GM06990 (cell line): ENCODE measurements around the gene FBXO31.

Experiments
- DNase-seq: peaks from one replicate; pipeline ENCODE4 v3.0.0-alpha.2; 2011; ENCODE audit not compliant: insufficient read length; ENCODE audit errors: extremely low read depth
- H3K27me3 ChIP-seq: replicated peaks from 2 replicates; pipeline ENCODE4 v1.6.0; 2011; ENCODE audit warnings: low read length; ENCODE audit not compliant: control insufficient read depth, insufficient read depth
- H3K36me3 ChIP-seq: 2 replicates; pipeline ENCODE4 v1.5.1; 2011; ENCODE audit warnings: low read length; ENCODE audit not compliant: control insufficient read depth, insufficient read depth
- H3K4me3 ChIP-seq: replicated peaks from 2 replicates; pipeline ENCODE4 v1.5.1; 2011; ENCODE audit warnings: low read depth, mild to moderate bottlenecking, control low read depth, low read length
- CTCF ChIP-seq: IDR thresholded peaks from 2 replicates; pipeline ENCODE4 v1.5.1; 2011; ENCODE audit warnings: low read length, control low read depth, mild to moderate bottlenecking, inconsistent platforms; ENCODE audit not compliant: insufficient read depth, poor library complexity, severe bottlenecking

Gene FBXO31

GRCh38 chr16:87383505-87384161, at the start of gene FBXO31:
TSS of gene FBXO31 (minus strand) at chr16:87383776. CDS start at chr16:87383744, 32 bp downstream.
- peak within 1 kb of the TSS; percentile 69 for H3K4me3 ChIP-seq
- no peaks in the 10 kb centered on the region for H3K27me3 ChIP-seq
- DNase-seq, result peak; percentile 94
- TF ChIP-seq CTCF, result no peak
- H3K36me3 ChIP-seq, result no peaks in the 10 kb centered on the region

GRCh38 chr16:87432330-87432915, 48.8 kb upstream of the FBXO31 start:
- Histone ChIP-seq H3K27me3 (no peaks in the 10 kb centered on the region; the same call in 1 of the 2 replicates), H3K4me3 (no peak overlapping the region), H3K36me3 (no peaks in the 10 kb centered on the region)
- no peak for DNase-seq
- no peak for TF ChIP-seq CTCF

- no peak for TF ChIP-seq CTCF
- H3K27me3 ChIP-seq, result no peaks in the 10 kb centered on the region; the same call in 1 of the 2 replicates
- DNase-seq, result no peak
- no peaks in the 10 kb centered on the region for H3K36me3 ChIP-seq
- H3K4me3 ChIP-seq, result no peak overlapping the region
Measured at GRCh38 chr16:87431926-87432325, 48.4 kb upstream of the FBXO31 start.

- Histone ChIP-seq H3K36me3 (no peaks in the 10 kb centered on the region), H3K27me3 (no peaks in the 10 kb centered on the region; the same call in 1 of the 2 replicates), H3K4me3 (no peak overlapping the region)
- TF ChIP-seq CTCF, result no peak
- no peak for DNase-seq
Measured at GRCh38 chr16:87426423-87427215, 43.0 kb upstream of the FBXO31 start.

GRCh38 chr16:87425941-87426340, 42.4 kb upstream of the FBXO31 start:
- no peak for TF ChIP-seq CTCF
- no peak overlapping the region for H3K4me3 ChIP-seq
- H3K27me3 ChIP-seq, result no peaks in the 10 kb centered on the region; the same call in 1 of the 2 replicates
- H3K36me3 ChIP-seq, result no peaks in the 10 kb centered on the region
- DNase-seq, result no peak
